Measurements from ENCODE around the gene P2RX3.

The P2RX3 gene

DNA sequence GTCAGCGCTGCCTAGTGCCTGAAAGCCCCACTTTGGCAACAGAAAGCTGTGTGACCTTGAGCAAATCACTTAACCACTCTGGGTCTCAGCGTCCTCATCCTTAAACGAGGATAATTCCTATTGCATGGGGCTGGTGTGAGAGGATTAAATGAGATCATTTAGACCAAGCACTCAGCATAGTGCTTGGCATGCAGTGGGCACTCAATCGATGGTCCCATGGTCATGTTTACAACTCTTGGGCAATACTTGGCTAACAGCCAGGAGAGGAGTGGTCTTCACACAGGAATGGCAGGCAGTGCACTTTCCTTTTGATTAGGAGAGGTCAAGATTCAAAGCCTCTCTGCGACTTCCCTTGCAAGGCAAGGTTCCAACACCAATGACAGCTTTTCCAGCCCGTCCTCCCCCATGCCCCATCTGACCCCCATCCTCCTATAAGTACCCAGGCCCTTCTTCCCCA, 27.5 kb upstream of the P2RX3 start:
- no peak for DNase-seq

DNA sequence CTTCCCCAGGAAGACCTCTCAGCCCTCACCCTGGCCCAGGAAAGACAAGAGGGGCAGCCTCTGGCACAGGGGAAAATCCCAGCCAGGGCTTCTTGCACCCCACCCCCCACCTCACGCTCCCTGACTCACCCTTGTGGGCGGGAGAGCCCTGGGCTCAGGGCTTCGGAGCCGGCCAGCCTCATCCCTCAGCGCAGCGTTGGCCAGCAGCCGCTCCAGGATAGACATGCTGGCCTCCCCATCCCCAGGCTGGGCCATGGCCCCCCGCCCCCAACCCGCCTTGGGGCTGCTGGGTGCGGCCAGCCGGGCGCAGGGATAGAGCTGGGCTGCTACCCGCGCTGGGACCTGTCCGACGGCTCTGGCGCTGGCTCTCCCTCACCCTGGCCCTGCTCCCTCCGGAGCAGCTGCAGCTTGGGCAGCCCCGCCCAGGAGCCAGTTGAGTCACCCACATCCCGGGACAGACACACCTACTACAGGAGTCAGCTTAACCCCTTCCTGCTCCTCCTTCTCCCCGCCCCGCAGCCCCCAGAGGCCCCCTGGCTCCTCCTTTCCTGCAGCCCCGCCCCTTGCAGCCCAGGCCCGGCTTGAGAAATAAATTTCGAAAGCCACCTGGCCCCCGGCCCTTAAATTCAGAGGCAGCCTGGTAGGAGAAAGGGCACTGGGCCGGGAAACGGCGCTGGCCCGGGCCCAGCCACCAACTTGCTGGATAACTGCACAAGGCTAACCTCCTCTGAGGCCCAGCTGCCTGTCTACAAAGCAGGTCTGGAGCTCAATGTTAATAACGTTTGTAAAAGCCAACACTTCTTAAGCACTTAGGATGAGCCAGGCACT, 26.8 kb upstream of the P2RX3 start:
- peak; percentile 41 for DNase-seq

DNA sequence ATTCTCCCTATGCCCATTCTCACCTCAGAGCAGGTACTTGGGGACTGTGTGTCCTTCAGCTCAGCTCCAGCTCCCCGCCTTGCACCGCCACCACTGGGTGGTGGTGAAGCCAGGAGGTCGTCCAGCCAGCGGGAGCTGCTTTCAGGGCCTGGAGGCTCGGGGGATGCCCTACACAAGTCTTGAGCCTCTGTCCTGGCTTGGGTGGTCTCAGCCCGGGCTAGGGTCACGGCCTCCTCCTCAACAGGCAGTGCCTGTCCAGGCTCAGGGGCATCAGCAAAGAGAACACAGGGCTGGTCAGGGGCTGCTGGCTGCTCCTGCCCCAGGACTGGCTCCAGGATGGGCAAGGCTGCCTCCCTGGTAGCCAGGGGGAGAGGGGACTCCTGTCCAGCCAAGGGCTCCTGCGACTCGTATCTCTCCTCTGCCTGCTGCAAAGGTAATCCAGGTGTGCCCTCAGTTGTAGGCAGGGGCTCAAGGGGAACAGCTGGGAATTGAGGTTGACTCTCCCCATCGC, 25.6 kb upstream of the P2RX3 start:
- no peak for DNase-seq

DNA sequence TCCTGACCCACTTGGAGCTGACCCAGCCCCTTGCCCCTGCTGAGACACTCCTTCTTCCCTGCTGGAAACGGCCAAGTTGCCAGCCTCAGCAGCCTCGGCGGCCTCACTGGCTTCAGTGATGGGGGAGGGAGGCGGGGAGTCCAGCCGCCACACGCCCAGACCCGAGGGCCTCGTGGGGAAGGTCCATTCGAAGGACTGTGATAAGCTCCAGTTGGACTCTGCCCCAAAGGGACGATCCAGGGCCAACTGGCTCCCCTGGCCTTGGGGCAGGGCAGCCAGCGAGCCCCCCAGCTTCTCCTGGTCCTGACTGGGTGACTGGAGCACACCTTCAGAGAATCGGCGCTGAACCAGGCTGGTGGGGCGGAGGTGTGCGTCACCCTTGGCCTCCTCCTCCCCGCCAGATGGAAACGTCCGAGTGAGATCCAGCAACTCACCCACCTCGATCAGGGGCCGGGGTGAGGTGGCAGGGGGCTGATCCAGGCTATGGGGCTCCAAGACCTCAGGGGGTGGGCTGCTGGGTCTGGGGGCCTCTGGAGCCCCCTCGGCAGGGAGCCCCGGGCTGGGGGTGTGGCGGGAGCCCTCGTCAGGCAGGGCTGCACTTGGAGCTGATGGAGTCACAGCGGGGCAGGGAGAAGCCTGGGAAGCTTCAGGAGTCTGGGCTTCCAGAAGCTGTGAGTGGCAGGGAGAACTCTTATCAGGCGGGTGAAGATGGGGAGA, 24.9 kb upstream of the P2RX3 start:
- no peak for DNase-seq

DNA sequence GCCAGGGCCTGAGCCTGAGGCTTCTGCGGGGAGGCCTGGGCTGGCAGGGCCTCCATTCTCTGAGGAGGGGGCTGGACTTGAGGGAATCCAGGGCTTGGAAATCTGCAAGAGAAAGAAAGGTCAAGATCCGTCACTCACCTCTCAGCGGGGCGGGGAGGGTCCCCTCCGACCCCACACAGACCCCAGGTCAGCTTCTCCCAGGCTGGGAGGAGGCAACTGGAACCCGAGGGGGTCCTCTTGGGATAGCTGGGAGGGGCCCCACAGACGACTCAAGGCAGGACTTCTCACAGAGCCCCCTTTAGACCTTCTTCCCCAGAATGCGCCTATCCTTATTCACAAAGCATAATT, 24.4 kb upstream of the P2RX3 start:
- no peak for DNase-seq

DNA sequence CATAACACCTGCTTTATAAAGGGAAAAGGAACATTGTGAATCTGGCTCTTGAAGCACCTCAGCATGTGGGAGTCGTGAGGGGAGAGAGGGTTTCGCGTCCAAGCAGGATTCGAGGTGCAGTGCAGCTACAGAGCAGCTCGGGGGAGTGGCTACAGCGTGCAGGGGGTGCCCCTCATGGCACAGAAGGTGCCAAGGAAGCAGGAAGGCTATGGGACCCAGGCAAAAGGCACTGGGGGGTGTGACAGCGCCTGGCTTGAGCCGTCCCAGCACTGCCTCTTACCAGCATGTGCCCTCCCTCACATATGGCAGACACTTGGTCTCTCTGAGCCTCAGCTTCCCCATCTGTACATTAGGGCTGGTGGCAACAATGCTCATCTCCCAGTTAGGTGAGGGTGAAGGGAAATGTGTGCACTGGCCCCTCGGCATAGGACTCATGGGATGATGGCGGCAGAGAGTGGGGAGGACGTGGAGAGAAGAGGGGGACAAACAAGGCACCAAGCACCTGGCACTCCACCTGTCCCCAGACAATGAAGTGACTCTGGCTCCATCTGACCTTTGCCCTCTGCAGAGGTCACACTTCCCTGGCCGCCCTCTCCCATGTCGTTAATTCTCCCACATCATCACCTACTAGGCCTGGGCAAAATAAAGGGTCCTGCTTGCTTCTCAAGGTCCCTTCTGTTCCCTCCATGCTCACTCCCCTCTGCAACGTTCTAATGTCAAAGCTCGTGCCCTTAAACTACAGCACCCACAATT, 23.8 kb upstream of the P2RX3 start:
- no peak for DNase-seq

DNA sequence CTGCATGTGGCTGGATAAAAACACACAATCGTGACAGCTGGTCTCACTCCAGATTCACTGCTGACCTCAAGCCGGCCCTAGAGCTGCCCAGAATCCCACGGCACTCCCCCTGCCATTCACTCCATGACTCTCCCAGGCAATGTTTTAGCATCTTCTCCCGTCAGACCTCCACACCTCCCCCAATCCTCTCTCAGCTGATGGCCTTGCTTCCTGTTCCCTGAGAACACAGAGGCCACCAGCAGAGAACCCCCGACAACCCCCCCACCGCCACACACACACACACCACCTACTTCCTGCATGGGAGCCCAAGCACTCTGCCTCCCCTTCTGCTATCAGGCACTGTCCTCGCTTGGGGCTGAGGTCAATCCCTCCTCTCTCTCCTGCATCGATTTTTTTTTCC, 22.7 kb upstream of the P2RX3 start:
- DNase-seq: no peak

DNA sequence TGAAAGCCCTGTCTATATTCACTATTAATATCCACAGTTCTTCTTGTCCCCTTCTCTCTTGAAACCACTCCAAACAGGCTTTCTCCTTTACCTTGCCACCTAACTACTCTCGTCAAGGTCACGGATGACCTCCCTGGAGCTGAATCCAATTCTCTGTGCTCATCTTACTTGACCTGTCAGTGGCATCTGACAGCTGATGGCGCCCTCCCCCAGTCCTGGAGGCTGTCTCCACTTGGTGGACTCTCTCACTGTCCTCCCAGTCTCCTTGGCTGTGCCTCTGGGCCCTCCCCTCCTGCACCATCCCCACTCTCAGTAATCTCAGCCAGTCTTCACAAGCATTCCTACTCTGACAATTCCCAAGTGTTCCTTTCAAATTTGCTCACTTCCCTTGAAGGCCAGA, 22.1 kb upstream of the P2RX3 start:
- no peak for DNase-seq

DNA sequence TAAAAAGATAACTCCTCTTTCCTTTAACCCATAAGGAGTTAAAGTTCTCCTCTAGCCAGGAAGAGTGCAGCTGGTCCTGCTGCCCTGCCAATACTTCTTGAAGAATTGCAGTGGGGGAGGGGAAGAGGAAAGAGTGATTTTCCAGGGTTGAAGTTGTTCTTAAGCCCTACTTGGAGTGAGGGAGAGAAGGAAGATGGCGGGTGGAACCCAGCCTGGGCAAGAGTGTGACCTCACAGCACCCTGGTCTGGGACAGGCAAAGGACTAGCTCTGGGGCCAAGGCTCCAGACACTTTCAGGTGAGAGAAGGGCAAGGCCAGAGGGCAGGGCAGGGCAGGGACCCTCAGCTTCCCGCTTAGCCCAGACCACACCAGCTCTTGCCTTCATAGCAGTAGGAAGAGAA, 20.0 kb upstream of the P2RX3 start:
- DNase-seq: no peak

DNA sequence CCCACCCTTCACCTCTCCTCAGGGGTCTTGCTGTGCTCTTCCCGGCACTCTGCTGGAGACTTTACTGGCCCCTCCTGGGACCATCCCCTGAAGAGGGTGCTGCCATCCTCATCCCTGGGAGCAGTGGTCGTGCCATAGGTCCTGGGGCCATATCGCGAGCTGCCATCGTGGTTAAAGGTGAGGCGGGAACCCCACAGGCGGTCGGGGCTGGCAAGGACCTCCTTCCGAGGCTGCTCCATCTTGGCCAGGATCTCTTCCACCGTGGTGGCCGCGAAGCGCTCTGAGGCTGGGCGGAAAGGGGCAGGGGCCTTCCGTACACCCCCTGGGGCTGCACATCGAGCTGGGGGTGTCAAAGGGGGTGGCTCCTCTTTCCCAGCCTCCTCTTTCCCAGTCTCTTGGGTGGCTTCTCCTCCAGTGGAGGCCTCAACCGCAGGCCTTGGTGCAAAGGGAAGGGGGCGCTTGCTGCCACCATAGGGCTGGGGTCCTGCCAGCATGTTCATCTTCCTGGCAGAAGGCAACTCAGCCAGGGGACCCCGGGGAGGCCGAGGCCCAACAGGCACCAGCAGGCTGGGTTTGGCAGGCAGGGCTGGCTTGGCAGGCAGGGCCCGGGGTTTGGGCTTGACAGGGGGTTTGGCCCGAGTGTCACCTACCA, 18.0 kb upstream of the P2RX3 start:
- DNase-seq: no peak

DNA sequence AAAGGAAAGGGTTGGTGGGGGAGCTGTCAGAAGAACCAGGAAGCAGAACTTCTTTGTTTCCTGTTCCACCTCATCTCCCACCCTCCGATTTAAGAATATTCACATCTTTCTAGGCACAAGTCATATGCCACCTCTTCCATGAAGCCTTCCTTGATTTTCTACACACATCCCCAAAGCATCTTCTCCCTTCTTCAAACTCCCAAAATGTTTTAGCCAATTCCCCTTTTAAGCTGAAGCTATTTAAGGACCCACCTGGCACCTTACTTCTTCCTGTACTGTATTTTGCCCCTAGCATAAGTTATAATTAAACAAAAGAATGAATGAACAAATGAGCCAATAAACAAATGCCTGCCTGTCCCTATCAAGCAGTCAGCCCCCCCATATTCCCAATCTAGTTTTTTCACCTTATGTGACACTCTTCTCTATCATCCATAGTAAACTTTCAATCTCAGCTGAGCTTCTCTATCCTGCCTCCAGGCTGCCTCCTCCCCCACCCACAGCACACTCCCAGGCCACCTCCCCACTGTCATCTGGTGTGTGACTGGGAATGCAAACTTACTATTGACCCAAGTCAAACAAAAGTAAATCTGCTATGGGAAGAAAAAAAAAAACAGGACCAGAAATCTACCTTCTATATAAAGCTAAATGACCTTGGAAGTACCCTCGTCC, 17.3 kb upstream of the P2RX3 start:
- no peak for DNase-seq

DNA sequence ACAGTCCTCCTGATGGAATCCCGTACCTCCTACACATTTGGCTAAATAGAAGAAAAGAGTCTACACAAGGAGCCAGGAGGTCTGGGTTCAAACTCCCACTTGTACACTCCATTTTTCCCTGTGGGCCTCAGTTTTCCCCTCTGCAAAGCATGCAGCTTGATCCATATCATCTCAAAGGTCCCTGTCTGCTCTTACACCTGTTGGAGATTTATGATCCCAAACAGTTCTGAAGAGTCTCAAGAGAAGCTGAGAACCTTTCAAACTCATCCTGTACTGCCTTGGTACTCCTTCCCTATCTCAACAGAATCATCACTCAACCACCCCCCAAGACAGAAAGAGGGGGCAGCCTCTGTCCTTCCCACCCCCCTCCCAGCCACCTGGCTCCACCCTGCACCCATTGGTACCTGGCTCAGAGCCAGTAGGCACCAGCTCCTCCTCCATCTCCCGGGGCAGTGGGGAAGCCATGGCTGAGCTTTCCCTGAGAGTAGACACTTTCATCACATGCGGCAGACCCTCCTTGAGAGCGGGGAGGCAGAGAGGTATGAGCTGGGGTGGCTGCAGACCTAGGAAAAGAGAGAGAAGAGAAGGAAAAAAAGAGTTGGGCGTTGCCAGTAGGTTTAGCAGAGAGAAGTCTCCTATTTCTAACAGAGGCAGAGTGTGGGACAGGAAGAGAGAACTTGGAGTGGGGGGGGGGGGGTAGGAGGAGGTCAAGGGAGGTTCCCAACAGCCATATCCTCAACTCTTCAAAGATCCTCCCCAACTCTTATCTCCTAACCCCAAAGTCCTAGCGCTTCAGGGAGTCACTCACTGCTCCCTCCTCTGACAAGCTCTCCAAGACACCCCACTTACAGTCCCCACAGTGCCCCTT, 16.5 kb upstream of the P2RX3 start:
- no peak for DNase-seq

DNA sequence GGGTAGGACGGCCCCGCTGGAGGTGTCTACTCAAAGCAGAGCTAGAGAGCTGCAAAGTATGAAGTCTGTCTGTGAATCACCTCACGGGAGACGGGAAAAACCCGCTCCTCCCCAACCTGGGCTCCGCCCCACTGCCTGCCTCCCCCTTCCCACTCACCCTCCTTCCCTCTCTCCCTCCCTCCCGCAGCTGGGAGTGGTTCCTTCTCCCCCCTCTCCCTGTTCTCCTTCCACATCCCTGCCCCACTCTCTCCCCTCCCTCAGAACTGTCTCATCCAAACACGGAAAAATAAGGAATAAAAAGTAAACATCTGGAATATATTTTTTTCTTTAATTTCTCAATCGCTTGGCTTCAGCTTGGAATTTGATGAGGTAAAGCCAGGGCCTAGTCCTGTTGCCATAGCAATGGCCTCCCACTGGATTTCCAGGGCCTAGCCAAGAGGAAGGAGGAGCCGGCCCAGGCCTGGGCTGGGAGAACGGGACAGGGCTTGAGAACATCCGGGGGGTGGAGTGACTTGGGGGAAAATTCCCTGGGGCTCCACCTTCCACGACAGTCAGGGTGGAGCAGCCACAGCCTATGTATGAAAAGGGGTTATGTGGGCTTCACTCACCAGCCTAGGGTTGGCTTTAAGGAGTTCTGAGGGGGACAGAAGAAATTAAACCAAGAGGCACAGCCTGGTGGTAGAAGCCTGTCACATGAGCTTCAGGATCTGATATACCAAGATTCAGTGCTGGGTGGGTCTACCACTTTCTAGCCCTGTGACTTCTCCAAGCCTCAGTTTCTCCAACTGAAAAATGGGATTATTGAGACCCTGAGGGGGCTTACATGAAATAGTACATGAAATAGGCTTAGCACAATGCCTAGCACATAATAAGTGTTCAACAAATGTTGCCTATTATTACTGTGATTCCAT, 15.6 kb upstream of the P2RX3 start:
- no peak for DNase-seq

DNA sequence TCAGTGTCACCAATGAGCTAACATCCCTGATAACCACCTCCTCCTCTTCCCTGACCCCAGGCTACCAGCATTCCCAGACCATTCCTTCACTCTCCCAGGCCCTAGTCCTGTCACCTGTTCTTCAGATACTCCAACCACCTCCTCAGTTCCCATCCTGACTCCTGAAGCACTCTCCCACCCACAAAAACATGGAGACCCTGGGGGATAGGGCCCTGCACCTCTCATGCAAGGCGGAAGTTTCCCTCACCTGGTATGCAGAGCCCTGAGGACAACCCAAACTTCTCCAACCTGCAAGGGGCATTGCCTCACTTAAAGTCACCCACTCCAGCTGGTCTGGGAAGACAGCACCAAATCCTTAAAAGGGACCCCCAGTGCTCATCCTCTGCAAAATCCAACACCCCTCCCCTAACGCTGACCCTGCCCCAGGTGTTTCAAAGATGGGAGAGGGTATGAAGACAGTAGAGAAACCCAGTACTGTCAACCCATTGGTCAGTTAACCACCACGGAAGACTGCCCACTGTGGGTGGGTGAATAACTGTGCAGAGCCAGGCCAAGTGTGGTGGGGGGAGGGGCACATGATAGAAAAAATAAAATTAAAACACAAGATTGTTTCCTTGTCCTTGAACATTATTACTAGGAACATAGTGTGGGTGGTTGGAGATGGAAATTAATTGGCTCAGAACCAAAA, 14.8 kb upstream of the P2RX3 start:
- DNase-seq: no peak

DNA sequence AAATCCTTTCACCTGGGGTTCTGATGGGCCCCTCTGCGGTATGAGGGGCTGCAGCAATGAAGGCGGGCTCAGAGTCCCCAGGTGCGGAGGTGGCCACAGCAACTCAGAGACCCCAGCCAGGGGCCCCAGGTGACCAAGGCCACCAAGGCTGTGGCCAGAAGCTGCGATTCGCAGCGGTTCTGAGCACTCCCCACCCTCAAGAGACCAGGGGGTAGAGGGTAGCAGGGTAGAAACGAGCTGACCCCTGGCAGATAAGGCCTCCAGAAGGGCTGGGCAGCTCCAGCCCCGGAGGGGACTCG, 14.3 kb upstream of the P2RX3 start:
- DNase-seq: no peak

DNA sequence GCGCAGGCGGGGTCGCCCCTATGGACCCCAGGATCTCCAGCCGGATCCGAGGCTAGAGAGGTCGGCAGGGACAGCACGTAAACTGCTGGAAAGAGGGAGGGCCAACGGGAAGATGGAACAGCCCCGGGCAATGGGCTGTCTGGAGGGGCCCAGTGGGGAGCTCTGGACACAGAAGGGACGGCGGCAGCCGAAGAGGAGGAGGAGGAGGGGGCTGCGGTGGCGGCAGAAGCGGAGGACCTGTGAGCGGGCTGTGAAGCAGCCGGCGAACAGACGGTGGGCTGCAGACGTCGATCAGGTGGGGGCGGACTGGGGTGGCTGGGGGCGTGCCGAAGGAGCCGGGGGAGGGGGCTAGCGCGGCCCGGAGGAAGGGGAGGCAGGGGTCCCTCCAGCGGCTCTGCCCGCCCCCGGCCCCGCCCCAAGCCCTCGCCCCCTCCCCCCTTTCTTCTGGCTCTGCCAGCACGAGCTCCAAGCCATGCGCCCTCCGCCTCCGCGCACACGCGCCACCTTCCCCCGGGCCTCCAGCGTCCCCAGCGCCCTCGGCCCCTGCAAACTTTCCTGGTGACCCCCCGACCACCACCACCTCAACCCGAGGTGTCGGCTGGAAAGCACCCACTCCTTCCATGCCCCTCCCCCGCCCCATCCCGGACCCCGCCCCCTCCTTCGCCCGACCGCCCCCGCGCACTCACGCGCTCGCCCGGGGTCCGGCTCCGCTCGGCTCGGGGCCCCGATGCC, 13.8 kb upstream of the P2RX3 start:
- DNase-seq: no peak

DNA sequence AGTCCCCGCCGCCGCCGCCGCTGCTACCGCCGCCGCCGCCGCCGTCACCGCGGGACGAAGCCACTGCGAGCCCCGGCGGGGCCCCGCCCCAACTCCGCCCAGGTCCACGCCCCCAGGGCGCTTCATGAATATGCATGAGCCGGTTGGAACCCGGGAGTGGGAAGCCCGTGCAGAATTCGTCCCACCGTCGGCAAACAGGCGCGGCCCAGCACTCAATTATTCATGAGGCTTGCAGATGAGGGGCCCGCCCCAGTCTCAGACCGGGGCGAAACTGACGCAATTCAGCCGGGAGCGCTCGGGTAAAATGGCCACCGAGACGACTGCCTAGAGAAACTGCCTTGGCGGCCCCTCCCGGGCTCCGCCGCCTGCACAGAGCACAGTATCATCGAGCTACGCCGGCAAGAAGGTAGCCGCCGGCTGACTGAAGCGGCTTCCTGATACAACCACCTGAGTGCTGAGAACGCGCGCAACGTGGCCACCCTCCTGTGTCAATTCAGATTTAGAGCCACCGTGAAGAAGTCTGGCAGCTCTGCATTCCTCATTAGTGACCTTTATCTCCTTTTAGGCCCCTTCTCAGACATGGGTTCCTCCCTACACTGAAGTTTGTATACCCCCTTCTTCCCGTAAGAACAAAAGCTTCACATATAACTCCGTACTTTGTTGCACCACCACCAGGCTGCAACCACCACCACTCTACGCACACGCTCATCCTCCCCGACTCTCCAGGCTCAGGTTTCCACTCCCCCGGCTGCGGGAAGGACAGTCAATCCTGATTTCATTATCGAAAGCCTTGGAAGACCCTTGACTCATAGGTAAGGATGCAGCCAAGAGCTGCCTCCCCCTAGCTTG, 13.0 kb upstream of the P2RX3 start, which contains the start of gene TNKS1BP1:
Gene TNKS1BP1, minus strand, starts transcription at position 67 of the 849 bp plus-strand sequence. CDS start 3,067 bp downstream, outside the sequence.
- DNase-seq: peak; percentile 92

DNA sequence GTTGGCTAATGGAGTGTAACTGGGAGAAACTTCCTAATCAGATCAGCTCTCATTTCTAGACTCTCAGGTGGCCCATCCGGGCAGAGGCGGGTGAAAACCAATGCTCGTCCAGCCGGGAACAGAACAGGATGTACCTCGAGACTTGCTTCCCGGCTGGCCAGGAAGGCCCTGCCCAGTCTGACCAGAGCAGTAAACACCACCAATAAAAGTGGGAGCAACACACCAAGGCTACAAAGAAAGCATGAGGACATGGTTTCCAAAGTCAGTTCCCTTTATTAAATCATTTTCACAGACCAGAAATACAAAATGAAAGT, 12.5 kb upstream of the P2RX3 start:
- peak; percentile 17 for DNase-seq

Measured in CD4-positive, alpha-beta T cell treated with Interleukin-12 subunit alpha and Interleukin-12 subunit beta, for 1 hour (primary cell).